GM18517 (cell line): Measurements from ENCODE around the gene RPL22.

Experiments used
- ATAC-seq: cut with Tn5 transposase; IDR thresholded peaks from one replicate; pipeline ENCODE4 v1.9.1; 2021; ENCODE audit warnings: mild to moderate bottlenecking, moderate library complexity; ENCODE audit not compliant: unreplicated experiment

Gene RPL22

GRCh38 chr1:6199298-6200187 is at the start of gene RPL22:
Gene RPL22, minus strand, starts transcription at chr1:6199595. Its CDS starts 22 bp downstream, at chr1:6199573.
- peak; percentile 90 for ATAC-seq

- ATAC-seq, result no peak
Observed at GRCh38 chr1:6248161-6248776, 48.9 kb upstream of the RPL22 start.

- ATAC-seq, result no peak
Observed at GRCh38 chr1:6247651-6248050, 48.3 kb upstream of the RPL22 start.

DNA sequence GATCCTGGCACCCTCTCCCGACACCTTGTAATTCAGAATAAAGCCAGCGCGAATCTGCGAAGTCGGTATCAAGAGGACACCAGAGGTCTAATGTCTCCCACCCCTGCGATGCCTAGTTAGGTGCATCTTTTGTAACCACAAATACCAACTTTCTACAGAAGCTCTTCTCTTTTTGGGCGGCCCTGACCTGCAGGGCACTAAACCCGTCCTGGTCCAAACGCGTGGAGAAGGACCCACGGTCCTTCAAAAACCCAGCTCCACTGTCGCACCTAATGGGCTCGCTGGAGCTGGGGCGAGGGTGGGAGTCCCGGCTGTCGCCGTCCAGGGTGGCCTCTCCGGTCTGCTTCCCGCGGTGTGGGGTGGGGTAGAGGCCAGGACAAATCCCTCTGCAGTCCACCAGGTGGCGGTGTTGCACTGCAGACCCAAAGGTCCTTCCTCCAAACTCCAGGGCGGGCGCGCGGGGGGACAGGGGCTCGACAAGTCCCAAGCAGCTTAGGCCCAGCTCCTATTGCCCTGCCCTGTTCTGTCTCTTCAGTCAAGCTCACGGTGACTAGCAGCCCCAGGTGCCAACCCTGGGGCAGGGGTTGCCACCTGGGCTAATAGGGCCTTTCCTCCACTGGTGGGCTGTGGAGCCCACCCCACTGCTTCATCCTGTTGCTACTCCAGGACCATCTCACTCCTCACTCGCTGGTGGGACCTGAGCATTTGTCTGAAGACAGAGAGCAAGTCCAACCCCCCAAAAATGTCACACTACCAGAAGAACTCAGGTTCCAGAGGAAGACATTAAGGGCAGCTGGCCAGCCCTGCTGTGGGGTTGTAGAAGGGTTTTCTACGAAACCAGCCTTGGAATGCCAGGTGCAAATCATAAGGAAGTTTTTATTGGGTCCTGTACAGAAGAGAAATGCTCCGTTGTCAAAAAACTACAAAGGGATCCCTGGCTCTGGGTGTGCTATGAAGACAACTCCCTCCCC is 47.4 kb upstream of the RPL22 start:
- ATAC-seq, result no peak

DNA sequence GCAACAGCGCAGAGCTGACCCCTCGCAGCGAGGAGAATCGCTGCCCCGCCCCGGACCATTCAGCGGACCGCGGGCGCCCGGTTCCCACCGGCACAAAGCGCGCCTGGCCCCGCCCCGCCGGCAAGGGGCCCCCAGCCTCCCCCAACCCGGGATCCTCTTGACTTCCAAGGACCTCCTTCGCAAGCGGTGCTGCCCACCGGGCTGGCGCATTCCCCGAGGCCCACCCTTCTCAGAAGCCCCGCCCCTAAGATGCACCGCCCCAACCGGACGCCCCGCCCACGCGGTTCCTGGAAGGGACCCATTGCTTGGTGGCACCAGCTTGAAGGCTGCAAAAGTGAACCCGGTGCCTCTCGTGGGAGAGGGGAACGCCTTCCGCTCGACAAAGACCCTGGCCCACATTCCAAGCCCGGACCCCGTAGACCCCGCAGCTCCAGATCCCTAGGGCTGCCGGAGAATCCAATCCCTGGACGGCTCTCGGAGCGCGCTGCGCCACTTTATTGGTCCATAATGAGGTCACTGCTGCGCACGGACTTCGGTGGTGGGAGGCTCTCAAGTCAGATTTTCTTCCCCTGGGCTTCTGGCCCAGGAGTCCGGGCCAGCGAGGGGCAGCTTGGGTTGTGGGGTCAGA is 46.6 kb upstream of the RPL22 start:
- ATAC-seq, result no peak

GRCh38 chr1:6245086-6245868 is 45.9 kb upstream of the RPL22 start:
- no peak for ATAC-seq

DNA sequence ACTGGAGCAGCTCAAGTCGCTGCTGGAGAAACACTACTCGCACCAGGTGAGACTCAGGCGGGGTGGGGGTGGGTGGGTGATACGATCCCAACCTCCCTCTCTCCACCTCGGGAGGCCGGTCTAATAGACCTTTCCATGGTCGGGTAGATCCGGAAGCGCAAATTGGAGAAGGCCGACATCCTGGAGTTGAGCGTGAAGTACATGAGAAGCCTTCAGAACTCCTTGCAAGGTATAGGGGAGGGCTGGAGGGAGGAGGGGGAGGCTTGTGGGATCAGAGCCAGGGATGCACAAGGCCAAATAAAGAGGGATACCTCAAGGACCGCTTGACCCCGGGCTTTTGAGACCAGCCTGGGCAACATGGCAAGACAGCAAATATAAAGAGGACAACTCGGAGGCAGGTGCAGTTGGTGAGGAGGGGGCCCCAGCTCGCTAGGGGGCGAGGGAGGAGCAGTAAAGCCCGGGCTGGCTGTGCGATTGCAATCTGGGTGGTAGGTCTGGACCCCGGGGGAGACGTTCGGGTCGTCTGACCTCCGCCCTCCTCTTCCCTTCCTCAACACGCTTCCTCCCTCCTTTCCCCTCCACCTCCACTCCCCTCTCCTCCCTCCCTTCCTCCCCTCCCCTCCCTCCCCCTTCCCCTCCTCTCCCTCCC is 45.1 kb upstream of the RPL22 start:
- no peak for ATAC-seq

GRCh38 chr1:6243993-6244392 is 44.6 kb upstream of the RPL22 start, which contains the start of gene HES3:
Gene HES3, plus strand, starts transcription at chr1:6244179. Its CDS starts 187 bp downstream, at chr1:6244366.
- no peak for ATAC-seq

DNA sequence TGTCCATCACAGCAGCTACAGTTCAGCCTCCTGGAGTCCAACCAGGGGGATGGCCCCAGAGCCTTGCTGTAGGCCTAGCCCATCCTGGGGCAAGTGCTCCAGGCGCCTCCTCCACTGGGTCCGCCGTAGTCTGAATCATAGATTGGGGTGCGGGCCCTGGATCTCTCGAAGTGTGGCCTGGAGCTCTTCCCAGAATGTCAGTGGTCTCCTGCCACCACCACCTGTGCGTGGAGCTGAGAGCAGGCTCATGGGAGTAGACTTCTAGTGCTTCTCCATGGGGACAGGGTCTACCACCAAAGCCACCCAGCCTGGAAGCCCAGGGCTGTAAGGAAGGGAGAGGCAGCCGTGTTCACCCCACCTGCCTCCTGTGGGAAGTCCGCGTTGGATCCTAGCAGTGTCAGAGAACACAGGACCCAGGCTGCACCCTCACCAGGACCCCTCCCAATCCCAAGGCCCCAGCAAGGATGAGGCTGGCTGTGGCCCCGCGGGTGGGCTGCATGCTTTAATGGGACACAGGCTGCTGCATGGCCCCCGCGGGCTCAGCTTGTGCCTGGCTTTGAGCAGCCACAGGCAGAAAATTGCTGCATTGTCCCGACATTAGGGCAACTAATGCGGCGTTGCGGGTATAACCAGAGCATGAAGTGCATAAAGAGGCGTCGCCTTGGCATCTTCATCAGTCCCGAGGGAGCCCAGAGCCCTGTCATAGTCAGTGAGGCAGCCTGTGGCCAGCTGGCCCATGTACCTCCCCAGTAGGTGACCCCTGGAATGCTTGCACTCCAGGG is 43.8 kb upstream of the RPL22 start:
- no peak for ATAC-seq

DNA sequence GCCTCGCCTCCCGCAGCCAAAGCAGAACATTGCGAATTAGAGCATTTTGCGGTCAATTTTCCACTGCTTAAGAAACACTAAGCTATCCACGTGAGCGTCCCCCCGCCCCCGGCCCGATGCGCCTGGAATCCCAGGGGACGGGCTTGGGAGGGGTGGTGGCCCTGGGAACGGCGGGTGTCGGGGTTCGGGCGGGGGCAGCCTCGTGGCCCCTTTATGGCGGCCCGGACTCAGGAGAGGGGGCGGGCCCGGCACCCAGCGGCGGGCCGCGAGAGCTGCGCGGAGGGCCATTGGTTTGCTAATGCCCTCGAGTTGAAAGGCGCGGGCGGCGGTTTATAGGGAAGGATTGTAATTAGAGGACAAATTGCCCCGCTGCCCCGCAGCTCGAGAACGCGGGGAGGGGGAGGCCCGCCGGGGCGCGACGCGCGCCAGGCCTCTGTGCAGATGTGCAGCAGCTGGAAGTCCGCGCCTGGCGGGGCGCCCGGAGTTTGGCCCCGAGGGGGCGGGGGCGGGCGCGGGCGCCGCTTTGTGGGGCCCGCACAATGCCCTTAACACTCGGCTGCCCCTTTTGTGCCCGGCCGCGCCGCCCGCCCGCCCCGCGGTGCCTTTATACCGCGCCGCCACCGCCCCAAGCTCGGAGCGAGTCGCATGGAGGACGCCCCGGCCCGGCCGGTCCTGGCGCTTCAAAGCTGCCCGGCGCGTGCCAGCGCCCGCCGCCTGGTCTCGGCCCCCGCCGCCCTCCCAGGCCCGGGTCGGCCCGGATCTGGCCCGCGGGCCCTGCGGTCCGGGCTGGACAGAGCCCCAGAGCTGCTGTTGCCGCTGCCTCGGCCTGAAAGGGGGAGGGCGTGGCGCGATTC is 42.7 kb upstream of the RPL22 start:
- no peak for ATAC-seq

DNA sequence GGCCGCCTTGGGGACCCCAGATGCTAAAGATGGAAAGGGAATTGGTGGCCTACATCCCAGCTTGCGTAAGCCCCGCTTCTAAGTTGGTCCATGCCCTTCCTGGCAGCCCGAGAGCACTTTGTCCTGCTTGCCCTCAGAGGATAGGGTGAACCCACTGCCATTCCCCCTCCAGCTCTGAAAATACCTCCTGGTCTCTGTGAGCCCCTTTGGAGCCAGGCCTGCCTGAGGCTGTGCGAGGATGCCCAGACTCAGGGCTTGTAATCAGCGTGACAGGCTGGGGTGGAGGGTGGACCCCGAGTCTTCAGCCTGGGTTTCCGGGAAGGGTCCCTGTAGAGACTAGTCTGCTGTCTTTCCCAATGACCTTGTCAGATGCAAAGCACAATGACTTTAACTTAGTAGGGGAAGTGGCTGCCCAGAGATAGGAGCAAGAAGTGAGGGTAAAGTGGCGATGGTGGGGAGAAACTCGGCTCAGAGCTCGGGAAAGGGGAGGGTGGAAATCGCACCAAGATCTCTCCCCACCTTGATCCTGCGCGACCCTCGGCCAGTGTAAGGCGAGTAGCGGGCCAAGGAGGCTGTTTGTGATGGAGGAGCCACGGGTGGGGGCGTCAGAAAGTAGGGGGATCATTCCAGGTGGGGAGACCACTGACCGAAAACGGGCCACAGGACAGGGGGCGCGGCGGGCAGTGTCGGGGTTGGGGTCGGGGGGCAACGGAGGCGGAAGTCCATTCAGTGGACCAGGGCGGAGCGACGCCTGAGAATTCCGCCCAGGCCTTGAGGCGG is 41.9 kb upstream of the RPL22 start:
- ATAC-seq, result no peak

- ATAC-seq, result no peak
Observed at GRCh38 chr1:6239950-6240768, 40.8 kb upstream of the RPL22 start.

DNA sequence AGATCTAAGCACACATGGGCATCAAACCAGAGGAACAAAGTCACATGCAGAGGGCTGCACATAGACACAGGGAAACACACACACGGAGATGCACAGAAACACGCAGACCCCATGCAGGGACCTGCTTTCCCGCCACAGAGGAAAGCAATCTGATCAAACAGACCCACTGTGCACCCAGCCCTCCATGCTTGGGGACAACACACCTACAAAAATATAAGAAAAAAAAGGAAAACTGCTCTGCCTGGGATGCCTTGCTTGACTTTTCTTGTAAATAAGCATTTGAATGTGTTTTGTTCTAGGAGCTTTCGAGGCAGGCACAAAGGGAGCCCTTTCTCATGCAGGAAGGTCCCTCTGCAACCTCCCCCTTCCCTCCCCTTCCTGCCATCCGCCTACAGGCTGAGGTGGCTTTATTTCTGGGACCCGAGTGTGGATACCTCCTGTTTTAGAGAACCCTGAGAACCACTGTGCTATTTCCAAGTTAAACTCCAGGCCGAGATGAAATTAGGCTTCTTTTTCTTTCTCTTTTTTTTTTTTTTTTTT is 39.9 kb upstream of the RPL22 start:
- no peak for ATAC-seq

DNA sequence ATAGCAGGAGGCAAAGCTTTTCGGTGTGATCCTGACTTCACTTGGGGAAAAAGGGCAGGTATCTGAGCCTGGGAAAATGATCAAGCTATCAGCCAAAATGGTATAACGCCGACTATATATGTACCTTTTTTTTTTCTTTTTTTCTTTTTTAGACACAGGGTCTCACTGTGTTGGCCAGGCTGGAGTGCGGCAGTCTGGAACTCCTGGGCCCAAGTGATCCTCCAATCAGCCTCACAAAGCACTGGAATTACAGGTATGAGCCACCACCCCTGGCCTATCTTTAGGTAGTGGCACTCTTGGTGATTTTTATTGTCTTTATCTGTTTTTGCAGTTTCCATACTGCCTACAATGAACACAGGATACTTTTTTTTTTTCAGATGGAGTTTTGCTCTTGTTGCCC is 37.7 kb upstream of the RPL22 start:
- no peak for ATAC-seq

DNA sequence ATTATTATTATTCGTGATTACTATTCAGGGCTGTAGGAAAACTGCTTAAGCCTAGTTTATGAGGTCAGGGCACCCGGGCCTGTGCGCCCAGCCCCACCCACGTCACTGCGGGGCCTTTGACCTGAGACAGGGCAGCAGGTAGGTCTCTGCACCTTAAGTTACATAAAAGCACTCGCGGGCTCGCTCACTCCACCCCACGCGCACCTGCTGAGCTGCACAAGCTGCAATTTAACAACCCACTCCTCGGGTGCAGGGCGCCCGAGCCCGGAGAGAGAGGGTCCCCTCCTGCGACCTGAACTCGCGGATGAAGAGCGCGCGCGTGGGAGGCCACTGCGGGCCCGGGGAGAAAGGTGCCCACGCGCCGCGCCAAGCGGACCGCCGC is 35.9 kb upstream of the RPL22 start:
- ATAC-seq, result no peak
